Measurements from ENCODE around the gene PDE6G. TPM values are rescaled to one million over a fixed set of nuclear protein-coding genes. Genes with fewer than 3 reads are reported as not detected.

The PDE6G gene
- total RNA-seq, 1 experiment from 2014 or later: 0.85 TPM

- CTCF ChIA-PET: no interaction called here
- Histone ChIP-seq H3K9me3 (ENCODE audit: control insufficient read depth, insufficient read depth, low read depth, low read length) (no peaks in the 10 kb centered on the region), H3K27ac (ENCODE audit: low read length) (no peak overlapping the region), H3K4me1 (ENCODE audit: control insufficient read depth, insufficient read depth, low read length) (peaks cover 11% of the 10 kb centered on the region), H3K36me3 (ENCODE audit: control insufficient read depth, insufficient read depth, low read length) (peaks cover 22% of the 10 kb centered on the region; the same call in 1 of the 2 replicates), H3K4me3 (ENCODE audit: low read depth in 2 of 2, low read length in 2 of 2) (no peak overlapping the region), H3K27me3 (ENCODE audit: control insufficient read depth, insufficient read depth, low read length) (no peaks in the 10 kb centered on the region)
- DNase-seq (ENCODE audit: low read depth, low spot score): no peak
- ATAC-seq: no peak
- POLR2A ChIA-PET: no interaction called here
- TF ChIP-seq, protein P1, sequence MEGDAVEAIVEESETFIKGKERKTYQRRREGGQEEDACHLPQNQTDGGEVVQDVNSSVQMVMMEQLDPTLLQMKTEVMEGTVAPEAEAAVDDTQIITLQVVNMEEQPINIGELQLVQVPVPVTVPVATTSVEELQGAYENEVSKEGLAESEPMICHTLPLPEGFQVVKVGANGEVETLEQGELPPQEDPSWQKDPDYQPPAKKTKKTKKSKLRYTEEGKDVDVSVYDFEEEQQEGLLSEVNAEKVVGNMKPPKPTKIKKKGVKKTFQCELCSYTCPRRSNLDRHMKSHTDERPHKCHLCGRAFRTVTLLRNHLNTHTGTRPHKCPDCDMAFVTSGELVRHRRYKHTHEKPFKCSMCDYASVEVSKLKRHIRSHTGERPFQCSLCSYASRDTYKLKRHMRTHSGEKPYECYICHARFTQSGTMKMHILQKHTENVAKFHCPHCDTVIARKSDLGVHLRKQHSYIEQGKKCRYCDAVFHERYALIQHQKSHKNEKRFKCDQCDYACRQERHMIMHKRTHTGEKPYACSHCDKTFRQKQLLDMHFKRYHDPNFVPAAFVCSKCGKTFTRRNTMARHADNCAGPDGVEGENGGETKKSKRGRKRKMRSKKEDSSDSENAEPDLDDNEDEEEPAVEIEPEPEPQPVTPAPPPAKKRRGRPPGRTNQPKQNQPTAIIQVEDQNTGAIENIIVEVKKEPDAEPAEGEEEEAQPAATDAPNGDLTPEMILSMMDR (IDR thresholded peaks at IDR 0.05): no peak
- TF ChIP-seq TCF7L2 (IDR thresholded peaks at IDR 0.05; ENCODE audit: low read depth, low read length): no peak
- no peak for TF ChIP-seq SIN3A (IDR thresholded peaks at IDR 0.05; ENCODE audit: borderline replicate concordance, insufficient read depth, low read depth, low read length)
- TF ChIP-seq POLR2AphosphoS5 (IDR thresholded peaks at IDR 0.05; ENCODE audit: low read depth, low read length): no peak
- TF ChIP-seq, protein P2, sequence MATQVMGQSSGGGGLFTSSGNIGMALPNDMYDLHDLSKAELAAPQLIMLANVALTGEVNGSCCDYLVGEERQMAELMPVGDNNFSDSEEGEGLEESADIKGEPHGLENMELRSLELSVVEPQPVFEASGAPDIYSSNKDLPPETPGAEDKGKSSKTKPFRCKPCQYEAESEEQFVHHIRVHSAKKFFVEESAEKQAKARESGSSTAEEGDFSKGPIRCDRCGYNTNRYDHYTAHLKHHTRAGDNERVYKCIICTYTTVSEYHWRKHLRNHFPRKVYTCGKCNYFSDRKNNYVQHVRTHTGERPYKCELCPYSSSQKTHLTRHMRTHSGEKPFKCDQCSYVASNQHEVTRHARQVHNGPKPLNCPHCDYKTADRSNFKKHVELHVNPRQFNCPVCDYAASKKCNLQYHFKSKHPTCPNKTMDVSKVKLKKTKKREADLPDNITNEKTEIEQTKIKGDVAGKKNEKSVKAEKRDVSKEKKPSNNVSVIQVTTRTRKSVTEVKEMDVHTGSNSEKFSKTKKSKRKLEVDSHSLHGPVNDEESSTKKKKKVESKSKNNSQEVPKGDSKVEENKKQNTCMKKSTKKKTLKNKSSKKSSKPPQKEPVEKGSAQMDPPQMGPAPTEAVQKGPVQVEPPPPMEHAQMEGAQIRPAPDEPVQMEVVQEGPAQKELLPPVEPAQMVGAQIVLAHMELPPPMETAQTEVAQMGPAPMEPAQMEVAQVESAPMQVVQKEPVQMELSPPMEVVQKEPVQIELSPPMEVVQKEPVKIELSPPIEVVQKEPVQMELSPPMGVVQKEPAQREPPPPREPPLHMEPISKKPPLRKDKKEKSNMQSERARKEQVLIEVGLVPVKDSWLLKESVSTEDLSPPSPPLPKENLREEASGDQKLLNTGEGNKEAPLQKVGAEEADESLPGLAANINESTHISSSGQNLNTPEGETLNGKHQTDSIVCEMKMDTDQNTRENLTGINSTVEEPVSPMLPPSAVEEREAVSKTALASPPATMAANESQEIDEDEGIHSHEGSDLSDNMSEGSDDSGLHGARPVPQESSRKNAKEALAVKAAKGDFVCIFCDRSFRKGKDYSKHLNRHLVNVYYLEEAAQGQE (IDR thresholded peaks at IDR 0.05; ENCODE audit: insufficient read depth in 1 of 2, low read depth in 2 of 2, low read length in 1 of 2): no peak
- in situ Hi-C loops (cut with HindIII; ENCODE audit: low pct_unique_long_range_greater_than_20kb, low sequenced_read_pairs) (no loop called here), intact Hi-C loops (cut with micrococcal nuclease; ENCODE audit: unreplicated experiment) (no loop called here)
- no TSS peak for BruUV-seq (replicated peaks)
Observed at GRCh38 chr17:81687770-81688541, 31.6 kb upstream of the PDE6G start.

- Histone ChIP-seq H3K27ac (ENCODE audit: low read length) (no peak overlapping the region), H3K36me3 (ENCODE audit: control insufficient read depth, insufficient read depth, low read length) (peaks cover 22% of the 10 kb centered on the region; the same call in 1 of the 2 replicates), H3K4me3 (ENCODE audit: low read depth in 2 of 2, low read length in 2 of 2) (no peak overlapping the region), H3K27me3 (ENCODE audit: control insufficient read depth, insufficient read depth, low read length) (no peaks in the 10 kb centered on the region), H3K4me1 (ENCODE audit: control insufficient read depth, insufficient read depth, low read length) (peaks cover 19% of the 10 kb centered on the region), H3K9me3 (ENCODE audit: control insufficient read depth, insufficient read depth, low read depth, low read length) (no peaks in the 10 kb centered on the region)
- DNase-seq (ENCODE audit: low read depth, low spot score): no peak
- in situ Hi-C loops (cut with HindIII; ENCODE audit: low pct_unique_long_range_greater_than_20kb, low sequenced_read_pairs) (no loop called here), intact Hi-C loops (cut with micrococcal nuclease; ENCODE audit: unreplicated experiment) (no loop called here)
- ChIA-PET CTCF (no interaction called here), POLR2A (no interaction called here)
- no peak for ATAC-seq
- no TSS peak for BruUV-seq (replicated peaks)
- no peak for TF ChIP-seq TCF7L2 (IDR thresholded peaks at IDR 0.05; ENCODE audit: low read depth, low read length)
- TF ChIP-seq POLR2AphosphoS5 (IDR thresholded peaks at IDR 0.05; ENCODE audit: low read depth, low read length): no peak
- no peak for TF ChIP-seq SIN3A (IDR thresholded peaks at IDR 0.05; ENCODE audit: borderline replicate concordance, insufficient read depth, low read depth, low read length)
- TF ChIP-seq, protein P1 (IDR thresholded peaks at IDR 0.05): no peak
- TF ChIP-seq, protein P2 (IDR thresholded peaks at IDR 0.05; ENCODE audit: insufficient read depth in 1 of 2, low read depth in 2 of 2, low read length in 1 of 2): no peak
Observed at GRCh38 chr17:81686614-81687013, 30.3 kb upstream of the PDE6G start.
